ENCODE results near the gene ENPP6.

Gene ENPP6

GRCh38 chr4:184231573-184231972 lies 13.9 kb upstream of the ENPP6 start:
- no peaks in the 10 kb centered on the region for H3K79me2 ChIP-seq (ENCODE audit: insufficient read depth, low read length)
- TF ChIP-seq EZH2phosphoT487 (IDR thresholded peaks at IDR 0.05; ENCODE audit: borderline replicate concordance) = no peak
- no peak for TF ChIP-seq CTCF (conservative IDR thresholded peaks at IDR 0.05; ENCODE audit: low read length)
- no peak overlapping the region for H3K4me2 ChIP-seq (ENCODE audit: low read depth, low read length, poor library complexity, severe bottlenecking)
- no peaks in the 10 kb centered on the region for H3K27me3 ChIP-seq (ENCODE audit: insufficient read depth, low read length, poor library complexity, severe bottlenecking)
- no peaks in the 10 kb centered on the region for H4K20me1 ChIP-seq (ENCODE audit: insufficient read depth, low read length, poor library complexity, severe bottlenecking)
- H3K9ac ChIP-seq (ENCODE audit: low read depth, low read length, poor library complexity, severe bottlenecking) = no peak overlapping the region
- no peak overlapping the region for H2AFZ ChIP-seq (ENCODE audit: low read length)
- H3K4me3 ChIP-seq (ENCODE audit: low read length, poor library complexity, severe bottlenecking) = no peak overlapping the region
- H3F3A ChIP-seq (ENCODE audit: low read depth) = no peaks in the 10 kb centered on the region
- H3K9me3 ChIP-seq (ENCODE audit: insufficient read depth, low read depth, low read length) = no peaks in the 10 kb centered on the region
- no peaks in the 10 kb centered on the region for H3K9me2 ChIP-seq (replicated peaks; ENCODE audit: low read depth, low read length)
- no peaks in the 10 kb centered on the region for H3K4me1 ChIP-seq (ENCODE audit: insufficient read depth, low read length, poor library complexity, severe bottlenecking)
- no peaks in the 10 kb centered on the region for H3K36me3 ChIP-seq (ENCODE audit: insufficient read depth, low read length)

GRCh38 chr4:184228056-184228705 lies 10.5 kb upstream of the ENPP6 start:
- H3K9me3 ChIP-seq (ENCODE audit: insufficient read depth, low read depth, low read length) = no peaks in the 10 kb centered on the region
- H4K20me1 ChIP-seq (ENCODE audit: insufficient read depth, low read length, poor library complexity, severe bottlenecking) = no peaks in the 10 kb centered on the region
- H3K9ac ChIP-seq (ENCODE audit: low read depth, low read length, poor library complexity, severe bottlenecking) = no peak overlapping the region
- H2AFZ ChIP-seq (ENCODE audit: low read length) = no peak overlapping the region
- H3K9me2 ChIP-seq (replicated peaks; ENCODE audit: low read depth, low read length) = no peaks in the 10 kb centered on the region
- TF ChIP-seq CTCF (conservative IDR thresholded peaks at IDR 0.05; ENCODE audit: low read length) (no peak), EZH2phosphoT487 (IDR thresholded peaks at IDR 0.05; ENCODE audit: borderline replicate concordance) (no peak)
- H3F3A ChIP-seq (ENCODE audit: low read depth) = no peaks in the 10 kb centered on the region
- H3K27me3 ChIP-seq (ENCODE audit: insufficient read depth, low read length, poor library complexity, severe bottlenecking) = no peaks in the 10 kb centered on the region
- H3K79me2 ChIP-seq (ENCODE audit: insufficient read depth, low read length) = no peaks in the 10 kb centered on the region
- H3K4me1 ChIP-seq (ENCODE audit: insufficient read depth, low read length, poor library complexity, severe bottlenecking) = no peaks in the 10 kb centered on the region
- no peak overlapping the region for H3K4me2 ChIP-seq (ENCODE audit: low read depth, low read length, poor library complexity, severe bottlenecking)
- no peaks in the 10 kb centered on the region for H3K36me3 ChIP-seq (ENCODE audit: insufficient read depth, low read length)
- no peak overlapping the region for H3K4me3 ChIP-seq (ENCODE audit: low read length, poor library complexity, severe bottlenecking)

- no peak overlapping the region for H2AFZ ChIP-seq (ENCODE audit: low read length)
- no peaks in the 10 kb centered on the region for H3K4me1 ChIP-seq (ENCODE audit: insufficient read depth, low read length, poor library complexity, severe bottlenecking)
- H3K4me2 ChIP-seq (ENCODE audit: low read depth, low read length, poor library complexity, severe bottlenecking) = no peak overlapping the region
- H3K9me2 ChIP-seq (replicated peaks; ENCODE audit: low read depth, low read length) = no peaks in the 10 kb centered on the region
- H3K27me3 ChIP-seq (ENCODE audit: insufficient read depth, low read length, poor library complexity, severe bottlenecking) = no peaks in the 10 kb centered on the region
- H3K79me2 ChIP-seq (ENCODE audit: insufficient read depth, low read length) = no peaks in the 10 kb centered on the region
- no peak overlapping the region for H3K4me3 ChIP-seq (ENCODE audit: low read length, poor library complexity, severe bottlenecking)
- no peak overlapping the region for H3K9ac ChIP-seq (ENCODE audit: low read depth, low read length, poor library complexity, severe bottlenecking)
- no peaks in the 10 kb centered on the region for H3F3A ChIP-seq (ENCODE audit: low read depth)
- TF ChIP-seq CTCF (conservative IDR thresholded peaks at IDR 0.05; ENCODE audit: low read length) (no peak), EZH2phosphoT487 (IDR thresholded peaks at IDR 0.05; ENCODE audit: borderline replicate concordance) (no peak)
- no peaks in the 10 kb centered on the region for H3K36me3 ChIP-seq (ENCODE audit: insufficient read depth, low read length)
- no peaks in the 10 kb centered on the region for H4K20me1 ChIP-seq (ENCODE audit: insufficient read depth, low read length, poor library complexity, severe bottlenecking)
- H3K9me3 ChIP-seq (ENCODE audit: insufficient read depth, low read depth, low read length) = no peaks in the 10 kb centered on the region
Observed at GRCh38 chr4:184216515-184216914, 1.2 kb downstream of the ENPP6 start.
